K562 (cell line): Measurements from ENCODE around the gene TMEM217. TPM values are rescaled to one million over a fixed set of nuclear protein-coding genes. Genes with fewer than 3 reads are reported as not detected.
A peak's percentile ranks its signal among the peaks of the same experiment; 100 is the strongest.

Source experiments
- ATF3 ChIP-seq, 2 experiments: fragments of 450-650 bp in 1 of 2; sonication (generic) in 1 of 2; formaldehyde crosslinking in 1 of 2; IDR thresholded peaks in 1 of 2; conservative IDR thresholded peaks in 1 of 2; 2 replicates each; pipeline versions ENCODE4 v1.6.1 to v1.8.1; 2016 to 2023; ENCODE audit warnings: mild to moderate bottlenecking in 2 of 2, moderate library complexity in 2 of 2, inconsistent platforms in 1 of 2, missing genetic modification reagents in 1 of 2
- BRD4 ChIP-seq: fragments of 200-600 bp; sonication (generic); IDR thresholded peaks from 2 replicates; pipeline ENCODE4 v1.6.1; 2017; ENCODE audit warnings: inconsistent platforms
- ETV1 ChIP-seq: fragments of 450-650 bp; conservative IDR thresholded peaks from 2 replicates; pipeline ENCODE4 v1.6.1; 2016; ENCODE audit warnings: missing genetic modification characterization, control low read depth, low read depth, missing compliant biosample characterization
- GATAD2A ChIP-seq: fragments of 450-650 bp; IDR thresholded peaks from 2 replicates; pipeline ENCODE4 v1.6.1; 2017
- HNRNPK ChIP-seq: fragments of 200-400 bp; formaldehyde crosslinking; IDR thresholded peaks from one replicate; pipeline ENCODE4 v1.6.1; 2018; ENCODE audit warnings: mild to moderate bottlenecking, low read depth, low read length; ENCODE audit not compliant: poor library complexity, severe bottlenecking
- MAFG ChIP-seq: fragments of 450-650 bp; conservative IDR thresholded peaks from 2 replicates; pipeline ENCODE4 v1.6.1; 2016; ENCODE audit warnings: missing genetic modification characterization, missing compliant biosample characterization
- MXD1 ChIP-seq: fragments of 250-450 bp; sonication (Bioruptor Pico); IDR thresholded peaks from 2 replicates; pipeline ENCODE4 v1.8.0; 2021; ENCODE audit warnings: borderline replicate concordance, mild to moderate bottlenecking, moderate library complexity; ENCODE audit not compliant: poor library complexity, severe bottlenecking
- NR3C1 ChIP-seq: sonication (generic); formaldehyde crosslinking; IDR thresholded peaks from 2 replicates; pipeline ENCODE4 v1.8.1; 2022; ENCODE audit warnings: missing genetic modification reagents
- RBFOX2 ChIP-seq: fragments of 200-400 bp; formaldehyde crosslinking; IDR thresholded peaks from 2 replicates; pipeline ENCODE4 v1.6.1; 2017; ENCODE audit warnings: low read depth, mild to moderate bottlenecking, low read length, moderate library complexity
- RFX1 ChIP-seq: fragments of 450-650 bp; IDR thresholded peaks from 2 replicates; pipeline ENCODE4 v1.6.1; 2016; ENCODE audit warnings: mild to moderate bottlenecking, moderate library complexity
- SNAPC5 ChIP-seq: fragments of 250-450 bp; sonication (Bioruptor Pico); IDR thresholded peaks from 2 replicates; pipeline ENCODE4 v1.8.0; 2021; ENCODE audit warnings: moderate library complexity, mild to moderate bottlenecking, inconsistent platforms
- TBP ChIP-seq: optimal IDR thresholded peaks from 2 replicates; pipeline ENCODE3; 2011; ENCODE audit warnings: low read depth, low read length, improper control_type of control experiment
- TRIM24 ChIP-seq, 2 experiments: fragments of 450-650 bp; IDR thresholded peaks; 2 replicates each; pipeline ENCODE4 v1.6.1; 2016
- ZFX ChIP-seq: sonication (generic); formaldehyde crosslinking; IDR thresholded peaks from 2 replicates; pipeline ENCODE4 v1.8.0; 2022; ENCODE audit warnings: mild to moderate bottlenecking, missing genetic modification reagents, moderate library complexity
- ZKSCAN1 ChIP-seq: fragments of 150-350 bp; IDR thresholded peaks from 2 replicates; pipeline ENCODE4 v1.6.1; 2016; ENCODE audit warnings: low read depth, low read length
- ZNF124 ChIP-seq: sonication (generic); formaldehyde crosslinking; IDR thresholded peaks from 2 replicates; pipeline ENCODE4 v1.8.1; 2022; ENCODE audit warnings: missing genetic modification reagents
- ZNF146 ChIP-seq: IDR thresholded peaks from one replicate; pipeline ENCODE4 v1.6.1; 2018; ENCODE audit warnings: missing compliant biosample characterization; ENCODE audit not compliant: unreplicated experiment
- ZNF318 ChIP-seq, 2 experiments: fragments of 450-650 bp; IDR thresholded peaks; 2 replicates each; pipeline ENCODE4 v1.6.1; 2016; ENCODE audit warnings: mild to moderate bottlenecking in 2 of 2, borderline replicate concordance in 1 of 2, low read depth in 1 of 2, moderate library complexity in 1 of 2
- ZNF77 ChIP-seq: fragments of 250-450 bp; sonication (Bioruptor Pico); IDR thresholded peaks from 2 replicates; pipeline ENCODE4 v1.5.0; 2020
- polyA plus RNA-seq, 8 experiments: library from polyadenylated mRNA; depleted of rRNA in 4 of 8; stranded (reverse) in 5 of 8; unstranded in 3 of 8; fragments of >200 nt; fragmentation: Nextera tagmentation in 2 of 8; fragmentation: Illumina TruSeq in 1 of 8; extraction: Ambion mirVana in 2 of 8; extraction: Trizol in 1 of 8; gene quantifications; 2 replicates each; pipeline versions ENCODE4 v1.2.1 to v1.2.3, GENCODE V29; 2011 to 2014; ENCODE audit warnings: inconsistent platforms in 1 of 8, missing spikeins in 1 of 8
- total RNA-seq, 7 experiments: library from RNA; depleted of rRNA in 6 of 7; stranded (reverse); fragments of >200 nt in 6 of 7; fragmentation: Illumina TruSeq in 2 of 7; extraction: Trizol in 2 of 7; gene quantifications; 2 replicates each; pipeline versions ENCODE4 v1.2.1 to v1.2.3, GENCODE V29; 2011 to 2021; ENCODE audit warnings: low replicate concordance in 1 of 7

The TMEM217 gene
- total and polyA plus RNA-seq, 9 of the 15 experiments (the other 6 are each of a cell fraction or from before 2014, with no cell fraction given) = 1.3 to 8.0 (median 1.9) TPM

GRCh38 chr6:37257634-37258404 is at the start of gene TMEM217, which contains the start of gene TBC1D22B (continued):
- TF ChIP-seq TBP = peak; percentile 86
- no peak for TF ChIP-seq ZNF318 (IDR thresholded peaks at IDR 0.05; ENCODE audit: borderline replicate concordance in 1 of 2, low read depth in 1 of 2)
- TF ChIP-seq RBFOX2 = peak; percentile 98
- TF ChIP-seq ZFX (CRISPR knock-in tag) = peak; percentile 90
- TF ChIP-seq MAFG (tag) = no peak
- no peak for TF ChIP-seq ZKSCAN1
- peak in 1 of 2 experiments; percentile 38; a peak in 1 of 4 replicates for TF ChIP-seq TRIM24 (IDR thresholded peaks at IDR 0.05)
- TF ChIP-seq ZNF124 (CRISPR knock-in tag) = no peak
- TF ChIP-seq NR3C1 (CRISPR knock-in tag) = no peak
- TF ChIP-seq ZNF77 (CRISPR knock-in tag) = no peak
- TF ChIP-seq MXD1 (CRISPR knock-in tag) = no peak
- TF ChIP-seq SNAPC5 = no peak
- TF ChIP-seq ETV1 (tag) = no peak
- no peak for TF ChIP-seq ZNF146 (CRISPR knock-in tag)
- TF ChIP-seq RFX1 = no peak
- peak; percentile 80 for TF ChIP-seq ATF3 (IDR thresholded peaks at IDR 0.05)
- no peak; the same call in 1 of the 2 replicates for TF ChIP-seq ATF3 (CRISPR knock-in tag; conservative IDR thresholded peaks at IDR 0.05)
- TF ChIP-seq GATAD2A = no peak
- TF ChIP-seq BRD4 = peak; percentile 80
- TF ChIP-seq HNRNPK = no peak
